Ishikawa (cell line): ENCODE measurements around the gene ACTN1.
A peak's percentile ranks its signal among the peaks of the same experiment; 100 is the strongest.

Experiments used
- CEBPB ChIP-seq: IDR thresholded peaks from 2 replicates; pipeline ENCODE4 v1.6.1; 2012
- CREB1 ChIP-seq: IDR thresholded peaks from 2 replicates; pipeline ENCODE4 v1.6.1; 2012; ENCODE audit warnings: low read depth
- EGR1 ChIP-seq: IDR thresholded peaks from 2 replicates; pipeline ENCODE4 v1.6.1; 2012
- EP300 ChIP-seq: IDR thresholded peaks from 2 replicates; pipeline ENCODE4 v1.6.1; 2012; ENCODE audit warnings: borderline replicate concordance
- FOXM1 ChIP-seq: IDR thresholded peaks from 2 replicates; pipeline ENCODE4 v1.6.1; 2012; ENCODE audit warnings: low read depth, borderline replicate concordance
- NFIC ChIP-seq: IDR thresholded peaks from 2 replicates; pipeline ENCODE4 v1.6.1; 2012
- RAD21 ChIP-seq: IDR thresholded peaks from 2 replicates; pipeline ENCODE4 v1.6.1; 2012; ENCODE audit warnings: low read depth
- TAF1 ChIP-seq: IDR thresholded peaks from 2 replicates; pipeline ENCODE4 v1.6.1; 2012; ENCODE audit warnings: low read depth, mild to moderate bottlenecking
- TCF12 ChIP-seq: IDR thresholded peaks from 2 replicates; pipeline ENCODE4 v1.6.1; 2012; ENCODE audit warnings: low read depth
- TEAD4 ChIP-seq: IDR thresholded peaks from 2 replicates; pipeline ENCODE4 v1.6.1; 2012
- YY1 ChIP-seq: IDR thresholded peaks from 2 replicates; pipeline ENCODE4 v1.6.1; 2012; ENCODE audit warnings: low read depth
- ZBTB7A ChIP-seq: IDR thresholded peaks from 2 replicates; pipeline ENCODE4 v1.6.1; 2012; ENCODE audit warnings: low read depth
- TF ChIP-seq, protein P1 (sequence below): IDR thresholded peaks from 2 replicates; pipeline ENCODE4 v1.6.1; 2012
- TF ChIP-seq, protein P2 (sequence below): IDR thresholded peaks from 2 replicates; pipeline ENCODE4 v1.6.1; 2012; ENCODE audit warnings: low read depth, mild to moderate bottlenecking
- TF ChIP-seq, protein P3 (sequence below): IDR thresholded peaks from 2 replicates; pipeline ENCODE4 v1.6.1; 2012

ACTN1 gene

DNA sequence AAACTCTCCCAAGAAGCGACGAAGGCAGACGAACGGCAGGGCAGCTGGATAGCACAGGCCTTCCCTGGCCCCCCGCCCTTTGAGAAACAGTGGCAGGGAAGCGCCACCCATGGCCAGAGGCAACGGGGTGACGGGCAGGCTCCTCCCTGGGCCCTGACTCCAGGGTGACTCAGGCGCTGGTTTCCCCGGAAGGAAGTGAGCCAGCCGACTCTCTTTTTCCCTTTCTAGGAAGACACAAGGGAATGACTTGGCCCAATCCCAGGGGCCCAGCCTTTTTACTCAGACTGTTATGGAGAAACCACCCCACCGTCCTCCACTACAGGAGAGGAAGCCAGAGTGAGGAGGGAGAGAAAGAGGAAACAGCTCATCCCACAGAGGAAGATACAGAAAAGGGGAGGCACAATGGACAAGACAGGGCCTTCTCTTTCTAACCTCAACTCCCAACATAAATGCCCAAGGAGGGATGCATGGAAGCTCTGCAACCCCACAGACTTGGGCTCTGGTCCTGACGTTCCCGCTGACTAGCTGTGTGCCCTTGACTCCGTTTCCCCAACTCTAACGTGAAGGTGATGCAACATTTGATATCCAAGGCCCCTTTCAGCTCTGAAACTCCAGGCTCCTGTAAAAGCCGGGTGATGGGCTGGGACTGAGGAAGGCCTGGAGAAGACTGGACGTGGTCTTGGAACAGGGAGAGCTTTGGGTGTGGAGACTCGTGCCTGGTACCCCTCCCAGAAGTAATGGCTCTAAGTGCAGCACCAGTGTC lies 27.9 kb downstream of the ACTN1 start:
- no peak for TF ChIP-seq YY1
- TF ChIP-seq EGR1 = no peak
- TF ChIP-seq, protein P1, sequence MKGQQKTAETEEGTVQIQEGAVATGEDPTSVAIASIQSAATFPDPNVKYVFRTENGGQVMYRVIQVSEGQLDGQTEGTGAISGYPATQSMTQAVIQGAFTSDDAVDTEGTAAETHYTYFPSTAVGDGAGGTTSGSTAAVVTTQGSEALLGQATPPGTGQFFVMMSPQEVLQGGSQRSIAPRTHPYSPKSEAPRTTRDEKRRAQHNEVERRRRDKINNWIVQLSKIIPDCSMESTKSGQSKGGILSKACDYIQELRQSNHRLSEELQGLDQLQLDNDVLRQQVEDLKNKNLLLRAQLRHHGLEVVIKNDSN = no peak
- 0 out of 2 replicates have a peak, but pooled peaks have one; percentile 35 for TF ChIP-seq FOXM1
- peak; percentile 63 for TF ChIP-seq NFIC
- TF ChIP-seq, protein P2, sequence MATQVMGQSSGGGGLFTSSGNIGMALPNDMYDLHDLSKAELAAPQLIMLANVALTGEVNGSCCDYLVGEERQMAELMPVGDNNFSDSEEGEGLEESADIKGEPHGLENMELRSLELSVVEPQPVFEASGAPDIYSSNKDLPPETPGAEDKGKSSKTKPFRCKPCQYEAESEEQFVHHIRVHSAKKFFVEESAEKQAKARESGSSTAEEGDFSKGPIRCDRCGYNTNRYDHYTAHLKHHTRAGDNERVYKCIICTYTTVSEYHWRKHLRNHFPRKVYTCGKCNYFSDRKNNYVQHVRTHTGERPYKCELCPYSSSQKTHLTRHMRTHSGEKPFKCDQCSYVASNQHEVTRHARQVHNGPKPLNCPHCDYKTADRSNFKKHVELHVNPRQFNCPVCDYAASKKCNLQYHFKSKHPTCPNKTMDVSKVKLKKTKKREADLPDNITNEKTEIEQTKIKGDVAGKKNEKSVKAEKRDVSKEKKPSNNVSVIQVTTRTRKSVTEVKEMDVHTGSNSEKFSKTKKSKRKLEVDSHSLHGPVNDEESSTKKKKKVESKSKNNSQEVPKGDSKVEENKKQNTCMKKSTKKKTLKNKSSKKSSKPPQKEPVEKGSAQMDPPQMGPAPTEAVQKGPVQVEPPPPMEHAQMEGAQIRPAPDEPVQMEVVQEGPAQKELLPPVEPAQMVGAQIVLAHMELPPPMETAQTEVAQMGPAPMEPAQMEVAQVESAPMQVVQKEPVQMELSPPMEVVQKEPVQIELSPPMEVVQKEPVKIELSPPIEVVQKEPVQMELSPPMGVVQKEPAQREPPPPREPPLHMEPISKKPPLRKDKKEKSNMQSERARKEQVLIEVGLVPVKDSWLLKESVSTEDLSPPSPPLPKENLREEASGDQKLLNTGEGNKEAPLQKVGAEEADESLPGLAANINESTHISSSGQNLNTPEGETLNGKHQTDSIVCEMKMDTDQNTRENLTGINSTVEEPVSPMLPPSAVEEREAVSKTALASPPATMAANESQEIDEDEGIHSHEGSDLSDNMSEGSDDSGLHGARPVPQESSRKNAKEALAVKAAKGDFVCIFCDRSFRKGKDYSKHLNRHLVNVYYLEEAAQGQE = no peak
- TF ChIP-seq CEBPB = no peak
- TF ChIP-seq, protein P3, sequence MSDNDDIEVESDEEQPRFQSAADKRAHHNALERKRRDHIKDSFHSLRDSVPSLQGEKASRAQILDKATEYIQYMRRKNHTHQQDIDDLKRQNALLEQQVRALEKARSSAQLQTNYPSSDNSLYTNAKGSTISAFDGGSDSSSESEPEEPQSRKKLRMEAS = no peak
- TF ChIP-seq TEAD4 = no peak
- TF ChIP-seq ZBTB7A = no peak
- peak; percentile 1; the same call in 1 of the 2 replicates for TF ChIP-seq RAD21
- no peak for TF ChIP-seq CREB1
- TF ChIP-seq TAF1 = no peak
- TF ChIP-seq EP300 = peak; percentile 69; the same call in 1 of the 2 replicates
- no peak for TF ChIP-seq TCF12

DNA sequence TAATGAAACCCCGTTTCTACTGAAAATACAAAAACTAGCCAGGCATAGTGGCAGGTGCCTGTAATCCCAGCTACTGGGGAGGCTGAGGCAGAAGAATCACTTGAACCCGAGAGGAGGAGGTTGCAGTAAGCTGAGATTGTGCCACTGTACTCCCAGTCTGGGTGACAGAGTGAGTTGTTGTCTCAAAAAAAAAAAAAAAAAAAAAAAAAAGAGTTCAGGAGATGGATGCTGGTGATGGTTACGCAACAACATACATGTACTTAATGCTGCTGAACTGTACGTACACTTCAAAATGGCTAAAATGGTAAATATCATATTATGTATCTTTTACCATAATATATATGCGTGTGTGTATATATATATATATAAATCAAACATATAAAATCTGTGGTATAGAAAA lies 29.0 kb downstream of the ACTN1 start:
- peak; percentile 79 for TF ChIP-seq CEBPB
- TF ChIP-seq TAF1 = no peak

GRCh38 chr14:68949601-68949965 lies 29.5 kb downstream of the ACTN1 start:
- TF ChIP-seq RAD21 = no peak
- TF ChIP-seq TCF12 = no peak
- no peak for TF ChIP-seq TAF1

DNA sequence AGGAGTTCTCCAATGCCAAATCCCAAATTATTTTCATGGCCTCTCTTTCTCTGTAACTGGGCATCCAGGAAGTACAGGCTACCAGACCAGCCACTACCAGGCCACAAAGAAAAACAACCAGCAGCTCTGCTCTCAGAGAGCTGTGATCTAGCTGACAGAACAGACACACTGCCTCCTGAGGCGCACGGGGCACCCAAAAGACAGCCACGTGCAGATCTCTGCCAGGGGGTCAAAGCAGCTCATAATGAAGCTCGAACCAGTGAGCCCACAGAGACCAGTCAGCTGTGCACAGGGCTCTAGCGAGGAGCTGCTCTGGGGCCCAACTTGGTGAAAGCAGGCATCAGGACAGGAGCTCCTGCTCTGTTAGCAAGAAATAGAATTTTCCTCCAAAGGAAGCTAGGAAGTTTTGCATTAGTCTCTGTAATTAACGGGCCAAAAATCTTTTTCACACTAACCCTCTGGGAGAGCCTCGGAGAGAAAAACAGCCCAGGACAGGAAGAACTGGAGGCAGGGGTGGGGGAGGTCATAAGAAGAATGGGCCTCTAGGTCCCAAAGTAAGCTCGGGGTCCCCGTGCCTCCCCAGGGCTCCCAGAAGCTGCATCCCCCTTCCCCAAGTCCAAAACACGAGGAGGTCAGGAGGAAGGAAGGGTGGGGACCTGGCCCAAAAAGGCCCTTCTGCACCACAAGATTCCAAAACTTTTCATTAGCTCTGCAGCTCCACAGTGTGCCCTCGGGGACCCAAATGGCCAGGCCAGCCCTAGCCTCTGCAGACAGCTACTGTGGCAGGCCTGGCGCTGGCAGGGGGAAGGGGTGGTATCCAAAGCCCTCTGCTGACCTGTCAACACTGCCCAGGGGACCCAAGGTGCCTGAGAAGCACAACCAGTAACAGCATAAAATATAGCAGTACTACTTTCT lies 30.2 kb downstream of the ACTN1 start:
- no peak for TF ChIP-seq CEBPB
- TF ChIP-seq YY1 = no peak
- TF ChIP-seq, protein P3 = no peak
- no peak for TF ChIP-seq RAD21
- TF ChIP-seq EGR1 = no peak

DNA sequence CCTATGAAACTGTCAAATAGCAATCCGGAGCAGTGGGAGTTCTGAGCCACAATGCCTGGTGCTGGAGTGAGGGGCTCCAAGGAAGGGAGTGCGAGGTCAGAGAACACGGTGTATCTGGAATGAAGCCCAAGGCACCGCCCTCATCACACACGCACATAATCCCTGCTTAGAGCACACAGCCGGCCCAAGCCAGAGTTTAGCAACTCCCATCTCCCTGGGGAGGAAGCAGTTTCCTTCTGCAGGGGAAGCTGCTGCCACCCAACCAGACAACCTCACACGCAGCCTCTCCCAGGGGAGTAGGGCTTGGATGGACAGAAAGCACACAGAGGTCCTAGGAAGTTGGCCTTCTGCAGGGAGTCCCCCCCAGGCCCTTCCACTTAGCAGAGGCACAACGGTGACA lies 31.3 kb downstream of the ACTN1 start:
- TF ChIP-seq, protein P3 = no peak
- no peak for TF ChIP-seq TEAD4
- no peak for TF ChIP-seq CREB1
- no peak for TF ChIP-seq EGR1

DNA sequence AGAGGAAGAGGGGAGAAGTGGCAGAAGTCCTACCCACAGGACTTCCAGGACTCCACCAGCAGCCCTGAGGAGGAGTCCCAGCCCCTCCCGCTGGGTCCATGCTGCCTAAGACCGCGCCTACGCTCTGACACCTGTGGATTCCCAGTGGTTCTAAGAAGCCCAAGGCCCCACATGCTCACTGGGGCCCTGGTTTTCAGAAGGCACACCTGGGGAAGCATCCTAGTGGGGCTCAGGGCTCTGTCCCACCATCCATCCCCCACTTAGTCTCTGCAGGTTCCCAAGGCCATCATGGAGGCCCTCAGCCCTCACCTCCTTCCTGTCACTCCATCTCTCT lies 32.6 kb downstream of the ACTN1 start:
- no peak for TF ChIP-seq CEBPB
- no peak for TF ChIP-seq FOXM1
- no peak for TF ChIP-seq TAF1
- no peak for TF ChIP-seq TEAD4

DNA sequence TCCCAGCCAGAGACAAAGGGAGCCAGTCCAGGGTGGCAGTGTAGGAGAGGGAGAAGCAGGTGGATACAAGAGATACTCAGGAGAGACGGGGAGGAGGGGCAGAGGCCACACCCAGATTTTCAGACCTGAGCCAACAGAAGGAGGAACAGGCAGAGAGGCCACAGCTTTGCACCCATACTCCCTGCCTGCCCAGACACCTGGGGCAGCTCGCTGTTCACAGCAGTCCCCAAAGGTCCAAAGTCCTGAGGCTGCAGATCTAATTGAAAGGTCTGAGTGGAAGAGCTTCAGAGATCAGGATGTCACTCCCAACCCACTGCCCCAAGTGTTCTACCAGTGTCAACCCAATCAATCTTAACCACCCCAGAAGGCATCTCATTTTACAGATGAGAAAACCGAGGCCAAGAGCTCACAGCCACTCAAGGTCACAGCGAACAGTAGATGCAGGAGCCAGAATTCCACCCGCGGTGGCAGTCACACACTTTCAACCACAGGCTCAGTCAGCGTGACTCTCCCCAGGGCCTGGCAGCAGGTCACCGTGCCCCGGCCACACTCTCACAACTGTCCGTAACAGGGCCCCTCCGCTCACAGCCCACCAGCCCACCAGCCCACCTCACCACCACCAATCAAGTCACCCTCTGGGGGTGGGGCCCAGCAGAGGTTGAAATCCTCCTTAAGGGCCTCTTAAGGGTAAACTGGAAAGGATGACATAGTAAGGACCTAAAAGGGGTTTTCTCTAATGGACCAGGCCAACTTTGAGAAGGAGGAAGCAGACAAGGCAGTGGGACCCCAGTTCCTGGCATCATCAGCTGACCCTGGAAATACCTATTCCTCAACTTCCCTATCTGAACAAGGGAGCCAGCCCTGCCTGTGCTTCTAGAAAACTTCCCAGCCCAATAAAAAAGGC lies 33.3 kb downstream of the ACTN1 start:
- no peak for TF ChIP-seq RAD21
- TF ChIP-seq TCF12 = no peak
- TF ChIP-seq CREB1 = no peak
- TF ChIP-seq YY1 = no peak
- TF ChIP-seq FOXM1 = no peak
- TF ChIP-seq TAF1 = no peak
- TF ChIP-seq NFIC = no peak
- no peak for TF ChIP-seq ZBTB7A
- TF ChIP-seq TEAD4 = no peak
- TF ChIP-seq, protein P2 = no peak
